Middle frontal gyrus (tissue), 1 donor: ENCODE results near the gene IL9R.
"Not testable (repeated sequence)": the region's sequence is repeated elsewhere in the genome, so short reads cannot be mapped to it uniquely, and the experiment has no call there.

ENCODE experiments used
- DNase-seq: peaks from one replicate; pipeline ENCODE4 v3.0.0-alpha.2; 2015; ENCODE audit warnings: low spot score; ENCODE audit errors: extremely low spot score

Gene IL9R

GRCh38 chrX:155998116-155998515, 620 bp downstream of the IL9R start:
- no peak for DNase-seq

- DNase-seq = no peak
Measured at GRCh38 chrX:155998761-155999510, 1.4 kb downstream of the IL9R start.

GRCh38 chrX:155999751-156000150, 2.3 kb downstream of the IL9R start:
- not testable (repeated sequence) for DNase-seq

GRCh38 chrX:156000361-156000926, 2.9 kb downstream of the IL9R start:
- DNase-seq = no peak

GRCh38 chrX:156001001-156001666, 3.6 kb downstream of the IL9R start:
- DNase-seq = no peak

- no peak for DNase-seq
Measured at GRCh38 chrX:156001667-156002021, 4.1 kb downstream of the IL9R start.

- DNase-seq = no peak
Measured at GRCh38 chrX:156002507-156002906, 5.0 kb downstream of the IL9R start.

- no peak for DNase-seq
Measured at GRCh38 chrX:156003486-156004185, 6.1 kb downstream of the IL9R start.

GRCh38 chrX:156004256-156004655, 6.8 kb downstream of the IL9R start:
- no peak for DNase-seq

GRCh38 chrX:156004740-156005139, 7.2 kb downstream of the IL9R start:
- no peak for DNase-seq

GRCh38 chrX:156005144-156005543, 7.6 kb downstream of the IL9R start:
- no peak for DNase-seq

GRCh38 chrX:156006468-156006867, 9.0 kb downstream of the IL9R start:
- not testable (repeated sequence) for DNase-seq

GRCh38 chrX:156008379-156008778, 10.9 kb downstream of the IL9R start:
- DNase-seq = not testable (repeated sequence)

GRCh38 chrX:156008915-156009314, 11.4 kb downstream of the IL9R start:
- DNase-seq = no peak

- not testable (repeated sequence) for DNase-seq
Measured at GRCh38 chrX:156009691-156010090, 12.2 kb downstream of the IL9R start.

- DNase-seq = not testable (repeated sequence)
Measured at GRCh38 chrX:156013286-156013953, 15.9 kb downstream of the IL9R start.

- not testable (repeated sequence) for DNase-seq
Measured at GRCh38 chrX:156019846-156020245, 22.4 kb downstream of the IL9R start.

- not testable (repeated sequence) for DNase-seq
Measured at GRCh38 chrX:156023002-156023401, 25.5 kb downstream of the IL9R start.

- DNase-seq = not testable (repeated sequence)
Measured at GRCh38 chrX:156024949-156025492, 27.5 kb downstream of the IL9R start.

GRCh38 chrX:156028653-156029237, 31.2 kb downstream of the IL9R start:
- DNase-seq = not testable (repeated sequence)

GRCh38 chrX:156029296-156029695, 31.8 kb downstream of the IL9R start:
- DNase-seq = not testable (repeated sequence)
